HG02973 (cell line): ENCODE results near the gene PRDM2.
"Not testable (repeated sequence)": the region's sequence is repeated elsewhere in the genome, so short reads cannot be mapped to it uniquely, and the experiment has no call there.

ENCODE experiments used
- ATAC-seq: cut with Tn5 transposase; IDR thresholded peaks from one replicate; pipeline ENCODE4 v1.9.1; 2021; ENCODE audit warnings: moderate library complexity; ENCODE audit not compliant: unreplicated experiment

The PRDM2 gene

DNA sequence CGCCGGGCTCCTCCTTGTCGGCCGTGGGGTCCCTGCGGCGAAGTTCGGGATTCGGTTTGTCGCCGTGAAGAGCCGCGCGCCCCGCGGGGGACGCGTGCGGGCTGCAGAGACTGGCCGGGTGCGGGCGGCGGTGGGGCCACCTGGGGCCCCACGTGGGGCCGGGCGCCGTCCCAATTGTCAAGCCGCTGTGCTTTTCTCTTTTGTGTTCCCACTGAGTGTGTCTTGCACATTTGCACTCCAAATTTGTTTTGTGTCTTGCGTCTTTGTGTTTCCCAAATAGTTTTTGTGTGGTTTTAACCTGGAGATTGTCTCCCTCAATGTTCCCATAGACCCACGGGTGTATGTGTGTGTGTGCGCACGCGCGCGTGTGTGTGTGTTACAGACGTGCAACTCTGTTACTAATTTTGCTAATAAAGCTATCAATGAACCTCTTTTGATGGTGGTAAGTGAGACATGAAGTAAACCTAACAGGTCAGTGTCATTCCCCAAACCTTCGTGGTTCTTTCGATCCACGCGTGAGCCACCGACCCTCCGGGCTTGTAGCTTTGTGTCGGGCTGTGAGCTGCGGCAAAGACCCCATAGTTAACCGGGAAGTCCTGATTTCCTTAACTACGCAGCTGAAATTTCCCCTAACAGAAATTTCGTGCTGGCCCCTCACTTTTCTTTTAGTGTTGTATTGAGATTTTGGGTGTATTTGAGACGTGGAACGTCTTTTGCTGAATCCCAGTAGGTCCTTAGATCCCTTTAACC is 708 bp downstream of the PRDM2 start:
- ATAC-seq, result peak; percentile 33

DNA sequence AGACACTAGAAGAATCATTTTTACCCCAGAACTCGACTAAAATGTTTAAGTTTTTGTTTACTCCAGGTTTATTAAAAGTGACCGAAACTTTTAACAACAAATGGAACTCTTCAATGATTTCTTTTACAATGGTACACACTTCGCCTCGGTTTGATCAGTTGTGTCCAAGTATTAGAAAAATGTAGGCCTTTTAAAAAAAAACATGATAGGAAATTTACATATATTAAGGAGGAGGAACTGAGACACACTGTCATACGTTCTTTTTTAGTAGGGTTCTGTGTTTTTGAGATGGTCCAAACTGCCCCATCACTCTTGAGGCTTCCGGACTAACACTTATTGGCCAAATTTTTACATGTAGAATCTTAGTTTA is 1.3 kb downstream of the PRDM2 start:
- no peak for ATAC-seq

DNA sequence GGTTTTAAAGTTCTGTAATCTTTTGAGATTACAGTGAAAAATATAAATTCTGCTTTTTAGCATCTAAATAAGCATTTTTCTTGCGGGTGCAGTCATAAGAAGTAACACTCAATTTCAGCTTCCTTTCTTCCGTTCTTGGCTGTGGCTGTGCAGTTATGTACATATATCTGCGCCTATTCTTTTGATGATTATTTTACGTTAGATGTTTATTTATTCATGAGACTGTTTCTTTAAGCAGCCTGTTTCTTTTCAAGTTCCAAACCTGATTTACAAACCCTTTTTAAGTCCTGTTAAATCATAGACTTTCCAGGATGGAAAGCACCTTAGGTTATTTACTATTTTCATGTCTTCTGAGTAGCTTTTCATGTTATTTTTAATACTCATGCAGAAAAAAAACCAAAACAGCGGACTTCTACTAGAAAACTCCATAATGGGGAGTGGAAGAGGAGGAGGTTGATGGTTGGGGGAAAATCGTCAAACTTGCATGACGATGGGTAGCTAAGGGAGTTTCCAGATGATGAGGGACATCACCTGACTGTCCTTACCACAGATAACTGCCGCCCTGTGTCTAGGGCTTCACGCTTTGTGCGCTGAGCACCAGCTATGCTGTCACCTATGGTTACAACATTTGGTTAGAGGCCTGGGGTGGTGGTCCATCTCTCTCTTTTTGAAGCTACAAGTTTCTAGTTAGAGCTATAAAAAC is 2.6 kb downstream of the PRDM2 start:
- peak; percentile 77 for ATAC-seq

DNA sequence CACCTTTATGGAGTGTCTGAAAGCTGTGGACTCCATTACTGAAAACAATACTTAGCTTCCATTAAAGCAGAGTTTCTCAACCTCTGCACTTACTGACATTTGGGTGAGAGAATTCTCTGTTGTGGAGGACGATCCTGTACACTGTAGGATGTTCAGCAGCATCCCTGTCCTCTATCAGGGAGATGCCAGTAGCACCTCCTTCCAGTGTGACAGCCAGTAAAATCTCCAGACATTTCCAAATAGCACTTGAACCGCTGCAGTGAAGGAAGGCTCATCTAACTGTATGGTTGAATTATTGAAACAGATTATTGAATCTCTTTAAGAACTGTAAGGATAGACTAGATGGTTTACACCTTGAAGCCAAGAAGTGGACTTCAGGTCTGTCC is 3.1 kb downstream of the PRDM2 start:
- no peak for ATAC-seq

DNA sequence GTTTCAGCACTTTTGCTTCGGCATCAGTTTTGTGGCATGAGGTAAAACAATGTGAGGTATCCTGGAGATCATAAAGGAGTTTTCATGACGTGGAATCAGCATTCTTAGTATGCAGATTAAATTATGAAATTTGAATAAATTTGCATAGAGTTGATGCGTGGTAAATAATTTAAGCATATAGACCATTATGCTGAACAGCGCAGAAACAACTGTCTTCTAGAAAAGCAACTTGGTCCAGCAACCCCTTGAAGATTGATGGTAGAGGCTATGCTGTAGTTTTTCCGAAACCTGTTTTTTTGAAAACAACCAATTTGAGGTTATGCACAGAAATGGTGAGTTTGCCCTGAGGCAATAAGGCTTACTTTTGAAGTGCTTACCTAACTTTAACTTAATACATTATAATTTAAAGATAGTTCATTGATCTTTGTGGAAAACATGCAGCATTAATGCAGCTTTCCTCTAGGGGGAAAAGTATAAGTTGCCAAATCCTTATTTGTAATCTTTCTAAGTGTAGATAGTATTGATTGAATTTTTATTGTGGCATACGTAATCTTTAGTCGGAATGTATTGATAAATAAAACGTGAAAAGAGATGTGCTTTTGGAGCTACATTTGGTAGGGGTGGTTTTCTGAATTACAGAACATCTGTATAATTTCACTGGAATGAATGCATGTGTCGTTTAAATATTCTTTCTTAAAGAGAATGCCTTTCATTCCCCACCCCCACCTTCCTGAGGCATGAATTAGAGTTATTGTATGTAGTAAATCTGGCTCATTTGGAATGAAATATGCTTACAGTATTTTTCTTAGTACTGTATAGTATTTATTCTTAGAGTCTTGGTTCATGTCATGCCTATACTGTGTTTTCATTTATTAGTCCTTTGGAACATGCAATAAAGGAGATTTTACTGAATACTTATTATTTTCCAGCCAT is 3.8 kb downstream of the PRDM2 start:
- ATAC-seq, result no peak

DNA sequence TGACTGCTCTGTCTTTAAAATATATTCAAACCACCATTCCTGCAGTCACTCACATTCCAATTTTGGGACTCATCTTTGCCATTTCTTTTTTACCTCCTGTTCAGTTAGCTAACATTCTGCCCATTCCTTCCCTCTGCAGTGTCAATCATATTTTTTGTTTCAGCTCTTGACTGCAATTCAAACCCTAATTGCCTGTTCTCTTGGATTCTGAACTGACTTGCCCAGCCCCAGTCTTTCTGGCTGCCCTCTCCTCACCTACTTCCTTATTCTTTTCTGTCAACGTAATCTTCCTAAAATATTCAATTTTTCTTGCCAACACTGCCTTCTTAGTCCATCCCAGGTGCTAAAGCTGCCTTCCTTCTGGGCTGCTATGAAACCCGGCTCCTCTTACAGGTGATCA is 6.1 kb downstream of the PRDM2 start:
- no peak for ATAC-seq

DNA sequence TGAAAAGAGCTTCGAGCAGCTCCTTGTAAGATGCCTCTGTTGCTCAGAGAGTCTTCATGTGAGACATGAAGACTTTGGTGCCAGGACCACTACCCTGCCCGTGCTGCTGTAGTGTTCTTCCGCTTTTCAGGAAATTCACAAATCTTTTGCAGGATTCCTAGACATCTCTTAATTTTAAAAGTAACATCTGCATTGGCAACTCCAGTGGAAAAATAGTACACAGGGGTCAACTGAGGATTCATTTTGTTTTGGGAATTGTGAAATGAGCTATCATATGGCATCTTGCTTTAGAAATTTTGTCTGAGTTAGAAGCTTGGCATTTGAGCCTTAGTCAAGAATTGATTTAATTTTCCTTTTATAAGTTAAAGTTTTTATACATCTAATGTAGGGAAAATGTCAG is 7.2 kb downstream of the PRDM2 start:
- ATAC-seq, result no peak

DNA sequence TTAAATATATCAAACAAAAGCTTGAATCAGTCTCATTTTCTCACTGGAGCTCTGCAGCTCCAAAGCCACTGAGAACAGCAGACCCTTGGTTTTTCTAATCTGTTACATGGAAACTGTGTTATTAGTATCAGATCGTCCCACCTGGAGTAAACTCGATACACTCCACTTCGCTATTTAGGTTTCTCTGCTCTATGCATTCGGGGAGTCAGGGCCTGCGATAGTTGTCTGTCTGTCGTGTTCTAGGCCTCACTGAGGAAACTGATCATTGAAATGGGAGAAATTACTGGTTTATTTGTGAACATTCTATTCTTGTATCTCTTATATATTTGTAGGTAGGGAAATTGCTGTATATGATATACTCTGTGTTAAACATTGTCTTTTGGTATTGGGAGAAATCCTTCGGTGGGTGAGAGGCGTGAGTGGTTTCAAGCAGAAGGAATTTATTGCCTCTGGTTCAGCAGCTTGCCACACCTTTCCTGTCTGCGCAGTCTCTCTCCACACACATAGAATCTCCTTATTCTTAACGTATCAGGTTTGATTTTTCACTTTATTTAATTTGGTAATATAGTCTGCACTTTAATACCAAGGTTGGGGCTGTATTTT is 8.5 kb downstream of the PRDM2 start:
- ATAC-seq, result no peak

DNA sequence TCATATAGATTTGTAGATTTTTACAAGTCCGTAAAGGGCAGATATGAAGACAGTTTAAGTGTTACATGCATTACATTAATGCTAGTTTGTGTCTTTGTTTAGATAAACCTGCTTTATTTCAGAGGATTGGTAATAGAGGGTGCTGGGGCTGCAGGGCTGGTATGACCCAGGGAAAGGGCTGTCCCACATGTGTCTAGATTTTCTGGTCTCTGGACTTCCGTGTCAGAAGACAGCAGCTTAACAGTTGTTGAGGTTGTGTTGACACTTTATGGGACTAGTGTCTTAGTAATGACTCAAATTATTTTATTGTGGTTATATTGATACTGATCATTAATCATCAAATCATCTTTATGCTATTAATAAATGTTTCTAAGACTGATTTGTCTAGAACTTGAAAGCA is 10.1 kb downstream of the PRDM2 start:
- ATAC-seq, result no peak

DNA sequence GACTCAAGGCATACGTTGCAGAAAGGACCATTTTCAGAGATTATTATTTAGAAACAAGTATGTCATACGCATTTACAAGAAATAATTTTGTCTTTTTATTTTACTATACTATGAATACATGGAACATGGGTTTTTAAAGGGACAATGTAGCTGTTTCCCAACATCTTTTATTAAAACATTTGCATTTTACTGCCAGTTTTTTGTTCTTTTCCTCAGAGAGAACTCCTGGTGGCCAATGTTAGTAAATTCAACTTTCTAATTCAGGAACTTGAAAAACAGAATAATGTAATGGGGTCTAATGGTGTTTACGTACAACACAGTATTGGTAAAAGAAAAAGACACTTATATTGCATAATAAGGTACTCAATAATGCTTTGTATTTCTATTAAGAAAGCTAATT is 14.9 kb downstream of the PRDM2 start:
- no peak for ATAC-seq

DNA sequence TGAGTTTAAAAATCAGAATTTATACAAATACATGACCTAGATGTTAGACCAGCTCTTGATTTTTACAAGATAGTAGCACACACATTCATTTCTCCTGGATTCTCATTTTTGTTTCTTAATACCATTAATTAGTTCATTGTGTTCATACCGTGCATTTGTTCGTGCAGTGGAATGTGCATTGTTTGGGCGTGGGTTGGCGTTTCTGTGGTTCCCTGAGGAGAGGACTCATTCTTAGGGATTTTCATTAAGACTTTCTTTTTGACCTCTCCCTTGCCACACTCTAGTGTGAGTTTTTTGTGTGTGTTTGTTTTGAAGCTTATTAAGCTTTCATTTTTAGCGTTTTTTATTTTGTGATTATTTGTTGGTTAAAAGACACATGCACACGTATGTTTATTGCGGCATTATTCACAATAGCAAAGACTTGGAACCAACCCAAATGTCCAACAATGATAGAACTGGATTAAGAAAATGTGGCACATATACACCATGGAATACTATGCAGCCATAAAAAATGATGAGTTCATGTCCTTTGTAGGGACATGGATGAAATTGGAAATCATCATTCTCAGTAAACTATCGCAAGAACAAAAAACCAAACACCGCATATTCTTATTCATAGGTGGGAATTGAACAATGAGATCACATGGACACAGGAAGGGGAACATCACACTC is 15.8 kb downstream of the PRDM2 start:
- ATAC-seq, result not testable (repeated sequence)

DNA sequence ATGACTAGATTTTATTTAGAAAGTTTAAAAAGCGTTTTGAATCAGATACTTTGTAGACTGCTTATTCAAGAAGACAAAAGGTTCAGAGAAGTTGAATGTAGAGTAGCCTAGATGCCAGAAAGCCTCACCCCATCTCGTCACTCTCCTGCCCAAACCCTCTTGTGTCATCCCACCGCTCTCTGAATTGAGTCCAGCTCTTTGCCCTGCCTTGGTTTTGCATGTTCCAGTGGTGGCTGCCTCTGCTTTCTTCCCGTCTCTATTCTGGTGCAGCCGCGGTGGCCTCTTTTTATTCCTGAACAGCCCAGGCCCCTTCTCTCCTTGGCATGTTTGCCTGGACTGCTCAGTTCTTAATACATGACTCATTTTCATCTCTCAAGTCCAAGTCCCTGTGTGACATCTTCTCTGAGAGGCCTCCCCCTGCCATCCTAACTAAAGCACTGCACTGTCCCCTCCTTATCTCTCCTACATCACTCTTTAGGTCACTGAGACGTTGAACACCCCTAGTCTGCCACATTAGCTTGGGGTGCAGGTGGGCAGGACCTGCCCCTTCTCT is 22.9 kb downstream of the PRDM2 start:
- ATAC-seq, result no peak

DNA sequence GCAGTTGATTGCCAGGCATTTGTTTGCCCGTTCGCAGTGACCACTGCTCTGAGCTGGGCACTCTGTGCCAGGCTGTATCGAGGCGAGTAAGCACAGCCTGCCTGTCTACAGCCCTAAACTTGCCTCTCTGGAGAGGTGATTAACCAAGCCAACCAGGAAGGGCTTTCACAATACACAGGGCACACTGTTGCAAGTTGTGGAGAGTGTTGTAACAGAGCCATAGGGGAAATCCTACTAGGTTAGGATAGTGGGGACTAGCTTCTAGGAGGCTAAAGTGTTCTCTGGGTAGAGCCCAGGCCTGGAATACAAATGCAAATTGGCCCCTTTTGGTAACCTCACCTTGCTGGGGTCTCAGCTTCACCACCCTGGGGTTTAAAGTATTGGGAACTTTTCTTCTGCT is 23.8 kb downstream of the PRDM2 start:
- no peak for ATAC-seq

DNA sequence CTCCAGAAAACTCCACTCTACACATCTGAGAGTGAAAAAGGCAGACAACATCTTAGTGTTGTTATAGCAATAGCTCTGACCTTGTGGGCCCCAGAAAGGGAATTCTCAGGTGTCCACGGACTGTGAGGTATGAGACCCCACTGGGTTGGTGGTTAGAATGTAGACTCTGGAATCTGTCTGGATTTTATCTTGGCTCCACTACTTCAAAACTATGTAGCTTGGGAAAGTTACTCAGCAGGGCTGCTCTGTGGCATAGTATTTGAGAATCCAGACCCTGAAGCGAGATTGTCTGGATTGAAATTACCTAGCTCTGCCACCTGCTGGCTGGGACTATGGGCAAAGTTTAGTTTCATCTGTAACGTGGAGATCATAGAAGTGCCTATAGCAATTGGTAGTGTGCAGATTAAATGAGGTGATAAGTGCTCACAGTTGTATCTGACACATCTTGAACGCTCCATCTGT is 25.8 kb downstream of the PRDM2 start:
- no peak for ATAC-seq

DNA sequence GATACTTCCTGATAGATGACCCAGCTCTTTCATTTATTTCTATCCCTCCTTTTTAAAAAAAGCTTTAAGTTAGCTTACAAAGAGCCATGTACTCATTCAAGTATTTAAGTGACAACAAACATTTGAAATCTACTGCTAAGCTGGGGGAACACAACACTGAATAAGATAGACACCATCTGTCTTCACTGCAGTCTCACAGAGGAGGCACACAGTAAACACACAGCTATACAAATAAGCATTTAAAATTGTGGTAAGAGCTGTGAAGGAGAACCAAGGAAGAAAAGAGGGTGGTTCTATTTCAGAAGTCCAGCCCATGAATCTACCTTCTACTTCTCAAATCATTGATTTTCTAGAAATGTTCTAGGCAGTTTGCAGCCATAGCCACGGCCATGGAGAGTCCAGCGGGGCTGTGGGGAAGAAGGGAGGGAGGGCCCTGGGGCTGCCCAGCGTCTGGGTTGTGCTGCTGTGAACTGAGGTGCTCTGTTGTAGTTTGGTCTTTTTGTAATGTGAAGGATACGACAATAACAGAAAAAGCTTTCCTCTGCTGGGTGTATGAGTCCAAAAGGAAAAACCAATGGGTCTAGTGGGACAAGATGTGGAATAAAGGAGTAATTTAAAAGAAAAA is 28.2 kb downstream of the PRDM2 start:
- no peak for ATAC-seq

DNA sequence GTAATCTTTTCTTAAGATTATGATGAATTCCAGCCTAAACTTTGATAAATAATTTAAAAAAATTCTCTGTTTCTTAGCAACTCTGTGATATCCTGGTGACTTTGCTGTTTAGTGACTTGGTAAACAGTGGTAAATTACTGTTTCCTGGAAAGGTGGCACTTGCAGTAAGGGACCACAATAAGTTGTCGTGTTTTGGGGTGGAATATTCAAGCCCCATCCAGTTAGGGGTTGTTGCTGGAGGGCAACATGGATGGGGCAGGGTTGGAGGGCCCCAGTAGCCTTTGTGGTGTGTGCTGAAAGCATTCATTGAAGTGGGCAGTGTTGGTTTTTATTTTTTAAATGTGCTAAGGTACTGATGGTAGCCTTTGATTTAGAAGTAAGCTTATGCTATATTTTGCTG is 30.3 kb downstream of the PRDM2 start:
- ATAC-seq, result no peak

DNA sequence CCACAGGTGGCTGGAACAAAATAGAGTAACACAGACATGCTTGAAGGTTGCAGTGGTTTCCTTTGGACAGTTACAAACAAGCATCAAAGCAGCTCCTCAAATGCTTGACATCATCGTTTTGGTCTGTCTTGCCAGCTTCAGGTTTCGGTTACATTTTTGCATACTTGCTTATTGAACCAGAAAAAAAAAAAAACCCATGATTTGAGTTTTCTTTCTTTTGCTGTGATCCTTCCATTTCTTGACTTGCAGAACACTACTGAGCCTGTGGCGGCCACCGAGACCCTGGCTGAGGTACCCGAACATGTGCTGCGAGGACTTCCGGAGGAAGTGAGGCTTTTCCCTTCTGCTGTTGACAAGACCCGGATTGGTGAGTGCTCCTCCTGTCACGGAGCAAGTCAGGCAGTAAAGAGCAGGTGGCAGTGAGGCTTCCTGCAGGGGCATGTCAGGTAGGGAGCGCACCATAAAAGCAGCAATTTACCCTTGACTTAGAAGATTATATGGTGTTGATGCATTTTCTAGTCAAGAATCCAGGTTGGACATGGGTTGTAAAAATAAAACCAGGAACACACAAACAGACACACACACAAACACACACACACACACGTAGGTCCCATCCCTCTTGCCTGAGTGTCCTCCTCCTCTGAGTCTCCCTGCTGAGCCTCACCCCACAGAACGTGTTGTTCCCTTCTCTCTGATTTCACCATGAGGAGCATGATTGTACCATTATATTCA is 30.9 kb downstream of the PRDM2 start:
- ATAC-seq, result peak; percentile 91

DNA sequence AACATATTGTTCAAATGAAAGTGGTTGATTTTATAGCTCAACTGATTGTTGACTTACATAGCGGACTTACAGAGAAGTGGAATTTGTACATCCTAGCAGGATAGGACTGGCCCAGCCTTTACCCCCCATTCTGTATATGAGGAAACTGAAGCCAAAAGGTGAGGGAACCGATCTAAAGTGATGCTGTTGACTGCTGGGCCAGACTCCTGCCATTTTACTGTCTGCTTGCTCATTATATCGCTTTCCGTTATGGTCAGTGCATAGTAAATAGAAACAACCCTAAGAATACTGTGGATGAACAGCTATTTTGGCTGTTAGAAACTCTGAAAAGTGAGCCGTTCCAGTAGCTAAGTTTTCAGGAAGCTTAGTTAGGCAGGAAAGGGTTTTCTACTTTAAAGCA is 31.9 kb downstream of the PRDM2 start:
- no peak for ATAC-seq

DNA sequence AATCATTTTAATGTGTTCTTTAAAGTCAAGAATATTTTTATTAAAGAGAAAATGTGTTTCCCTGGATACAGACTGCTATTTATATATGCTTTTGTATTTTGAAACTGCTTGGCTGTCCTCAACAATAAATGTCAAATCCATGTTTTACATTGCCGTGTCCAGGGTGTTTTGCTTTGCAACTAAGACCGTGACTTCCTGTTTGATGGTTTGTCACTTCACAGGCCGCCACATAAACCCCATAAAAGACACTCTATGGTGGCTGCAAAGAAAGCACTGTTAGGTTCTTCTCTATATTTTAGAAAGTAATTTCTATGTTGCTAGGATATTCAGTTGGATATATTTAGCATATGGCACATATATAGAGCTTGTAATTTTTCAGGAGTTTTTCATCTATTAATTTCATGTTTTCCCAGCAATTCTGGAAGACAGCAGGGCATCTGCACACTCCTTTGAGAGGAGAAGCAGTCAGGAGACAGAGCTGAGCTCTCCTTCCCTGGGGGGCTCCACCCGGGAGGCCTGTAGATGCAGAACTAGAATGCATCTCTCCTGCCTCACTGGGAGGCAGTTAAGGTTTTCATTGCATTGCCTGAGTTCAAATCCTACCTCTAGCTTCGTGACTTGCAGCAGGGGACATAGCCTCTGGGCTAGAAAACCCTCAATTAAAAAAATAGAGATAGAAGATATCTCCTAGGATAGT is 33.1 kb downstream of the PRDM2 start:
- no peak for ATAC-seq
